Spleen (tissue), 11 donors: Measurements from ENCODE around the gene NPEPL1. TPM values are rescaled to one million over a fixed set of nuclear protein-coding genes. Genes with fewer than 3 reads are reported as not detected.

ENCODE experiments used
- DNase-seq: peaks from one replicate; pipeline ENCODE4 v3.0.0-alpha.2; 2020
- H3K27ac ChIP-seq, 8 donors: fragments of 200-600 bp; sonication (generic) in 7 of 8; 1 replicate in 4 of 8; 2 replicates in 4 of 8; pipeline versions ENCODE4 v1.5.0 to v1.8.0; 2016 to 2021; ENCODE audit warnings: inconsistent platforms in 4 of 8, mild to moderate bottlenecking in 4 of 8, moderate library complexity in 1 of 8
- H3K27me3 ChIP-seq, 7 donors: fragments of 200-600 bp; sonication (generic) in 6 of 7; replicated peaks in 1 of 7; 1 replicate in 4 of 7; 2 replicates in 3 of 7; pipeline versions ENCODE4 v1.5.0 to v1.8.0; 2016 to 2021; ENCODE audit warnings: inconsistent platforms in 3 of 7, mild to moderate bottlenecking in 1 of 7
- H3K36me3 ChIP-seq, 6 donors: fragments of 200-600 bp; sonication (generic) in 5 of 6; 1 replicate in 4 of 6; 2 replicates in 2 of 6; pipeline versions ENCODE4 v1.5.0 to v1.8.0; 2016 to 2021; ENCODE audit warnings: inconsistent platforms in 2 of 6
- H3K4me1 ChIP-seq, 6 donors: fragments of 200-600 bp; sonication (generic) in 5 of 6; 1 replicate in 3 of 6; 2 replicates in 3 of 6; pipeline versions ENCODE4 v1.5.0 to v1.8.0; 2016 to 2021; ENCODE audit warnings: inconsistent platforms in 3 of 6
- H3K4me3 ChIP-seq, 8 donors: fragments of 200-600 bp; sonication (generic) in 7 of 8; 1 replicate in 4 of 8; 2 replicates in 4 of 8; pipeline versions ENCODE4 v1.5.0 to v1.8.0; 2016 to 2021; ENCODE audit warnings: inconsistent platforms in 4 of 8, mild to moderate bottlenecking in 4 of 8, moderate library complexity in 2 of 8
- H3K9me3 ChIP-seq, 8 donors: fragments of 200-600 bp; sonication (generic) in 7 of 8; 1 replicate in 4 of 8; 2 replicates in 4 of 8; pipeline versions ENCODE4 v1.5.0 to v1.8.0; 2016 to 2021; ENCODE audit warnings: inconsistent platforms in 4 of 8
- POLR2A ChIP-seq, 3 donors: fragments of 450-650 bp; IDR thresholded peaks; one replicate each; pipeline ENCODE4 v1.5.1; 2017; ENCODE audit warnings: antibody characterized with exemption in 3 of 3, mild to moderate bottlenecking in 1 of 3
- POLR2AphosphoS5 ChIP-seq, 3 donors: sonication (generic); formaldehyde crosslinking; IDR thresholded peaks; one replicate each; pipeline ENCODE4 v1.5.1; 2017; ENCODE audit warnings: antibody characterized with exemption in 3 of 3
- WGBS, 5 donors: extraction: QIAGEN DNeasy Blood & Tissue Kit in 3 of 5; methylation state at CpG; one replicate each; pipeline versions ENCODE4 v1.1.5 to v1.1.7; 2013 to 2018; 5-methylcytosine and 5-hydroxymethylcytosine counted together
- intact Hi-C: fragments of 100-400 bp; cut with DNase I; formaldehyde crosslinking; loops from one replicate; pipeline ENCODE4 v1.15.0; 2023; ENCODE audit warnings: low total_unique reads
- polyA plus RNA-seq, 3 donors: library from polyadenylated mRNA; stranded (reverse); fragments of 200-250 nt; gene quantifications; one replicate each; pipeline ENCODE4 v1.2.1, GENCODE V29; 2013
- total RNA-seq, 7 donors: library from RNA; depleted of rRNA in 3 of 7; stranded (reverse); fragments of >200 nt in 3 of 7; fragmentation: NEBNext Ultra II Directional in 4 of 7; extraction: Animal tissue kit (Norgen Biotek cat#: 25700) in 4 of 7; gene quantifications; one replicate each; pipeline versions ENCODE4 v1.1.0 to v1.2.1, GENCODE V29; 2016 to 2021
- TF ChIP-seq, protein P1 (sequence below), 11 experiments: fragments of 200-600 bp in 7 of 11; fragments of 450-650 bp in 4 of 11; sonication (generic) in 4 of 11; IDR thresholded peaks in 8 of 11; conservative IDR thresholded peaks in 3 of 11; 1 replicate in 7 of 11; 2 replicates in 4 of 11; pipeline versions ENCODE4 v1.4.0 to v1.8.0; 2016 to 2021; ENCODE audit warnings: antibody characterized with exemption in 11 of 11, inconsistent platforms in 4 of 11, mild to moderate bottlenecking in 1 of 11
- donor health status: healthy with polysubstance abuse.
- donor health status: DM: no; HTN: no; CAD: no; lungs with moderate emphysema.
- donor health status: DM: no; HTN: no; CAD: no.
- donor health status: Bipolar disorder and iron deficiency.
- donor health status: healthy.
- donor health status: DM: no; HTN: no; CAD: no.
- donor health status: DM: yes; HTN: yes; CAD: no.

NPEPL1 gene
- total and polyA plus RNA-seq, 10 donors, result 19.3 to 61.7 (median 56.2) TPM

- Histone ChIP-seq H3K4me1 (peaks cover 0 to 93% (median 53%) of the 10 kb centered on the region in 6 donors), H3K27ac (peak overlapping the region; percentile 4 to 80 (median 54)), H3K27me3 (no peaks in the 10 kb centered on the region), H3K9me3 (no peaks in the 10 kb centered on the region), H3K36me3 (peaks cover 0 to 63% (median 10%) of the 10 kb centered on the region in 6 donors), H3K4me3 (peak overlapping the region in 1 of 8 donors; percentile 3)
- no peak for TF ChIP-seq POLR2A (IDR thresholded peaks at IDR 0.05)
- TF ChIP-seq, protein P1, sequence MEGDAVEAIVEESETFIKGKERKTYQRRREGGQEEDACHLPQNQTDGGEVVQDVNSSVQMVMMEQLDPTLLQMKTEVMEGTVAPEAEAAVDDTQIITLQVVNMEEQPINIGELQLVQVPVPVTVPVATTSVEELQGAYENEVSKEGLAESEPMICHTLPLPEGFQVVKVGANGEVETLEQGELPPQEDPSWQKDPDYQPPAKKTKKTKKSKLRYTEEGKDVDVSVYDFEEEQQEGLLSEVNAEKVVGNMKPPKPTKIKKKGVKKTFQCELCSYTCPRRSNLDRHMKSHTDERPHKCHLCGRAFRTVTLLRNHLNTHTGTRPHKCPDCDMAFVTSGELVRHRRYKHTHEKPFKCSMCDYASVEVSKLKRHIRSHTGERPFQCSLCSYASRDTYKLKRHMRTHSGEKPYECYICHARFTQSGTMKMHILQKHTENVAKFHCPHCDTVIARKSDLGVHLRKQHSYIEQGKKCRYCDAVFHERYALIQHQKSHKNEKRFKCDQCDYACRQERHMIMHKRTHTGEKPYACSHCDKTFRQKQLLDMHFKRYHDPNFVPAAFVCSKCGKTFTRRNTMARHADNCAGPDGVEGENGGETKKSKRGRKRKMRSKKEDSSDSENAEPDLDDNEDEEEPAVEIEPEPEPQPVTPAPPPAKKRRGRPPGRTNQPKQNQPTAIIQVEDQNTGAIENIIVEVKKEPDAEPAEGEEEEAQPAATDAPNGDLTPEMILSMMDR (IDR thresholded peaks at IDR 0.05 in 8 of 11, conservative IDR thresholded peaks at IDR 0.05 in 3 of 11), result no peak
- WGBS, 5 donors, result 72 to 85% (median 77%) methylated on average over 12 of the region's 12 CpGs
- DNase-seq, result no peak
- intact Hi-C loops, result no loop called here
Measured at GRCh38 chr20:58661598-58662473, 30.8 kb upstream of the NPEPL1 start.

DNA sequence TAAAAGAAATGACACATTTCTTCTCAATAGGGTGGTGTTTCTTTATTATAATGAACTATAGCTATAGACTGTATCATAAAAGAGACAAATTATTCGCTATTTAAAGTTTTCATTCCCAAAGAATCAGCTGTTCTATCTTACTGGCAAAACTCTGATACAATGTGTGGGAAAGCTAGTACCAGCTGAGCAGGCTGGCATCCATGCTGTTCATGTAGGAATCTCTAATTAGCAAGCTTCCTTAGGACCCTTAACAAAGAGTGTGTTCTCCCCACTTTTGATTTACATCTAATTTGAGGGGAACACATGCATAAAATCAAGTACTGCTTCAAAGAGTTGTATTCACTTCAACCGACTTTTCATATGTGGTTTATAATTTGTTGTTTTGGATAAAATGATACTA, 28.3 kb upstream of the NPEPL1 start:
- Histone ChIP-seq H3K4me1 (peaks cover 0 to 71% (median 30%) of the 10 kb centered on the region in 6 donors), H3K9me3 (no peaks in the 10 kb centered on the region), H3K36me3 (peaks cover 3 to 84% (median 29%) of the 10 kb centered on the region in 6 donors), H3K4me3 (no peak overlapping the region), H3K27ac (no peak overlapping the region), H3K27me3 (no peaks in the 10 kb centered on the region)
- TF ChIP-seq POLR2A (IDR thresholded peaks at IDR 0.05) (no peak), POLR2AphosphoS5 (IDR thresholded peaks at IDR 0.05) (no peak)
- TF ChIP-seq, protein P1 (IDR thresholded peaks at IDR 0.05 in 8 of 11, conservative IDR thresholded peaks at IDR 0.05 in 3 of 11), result no peak
- intact Hi-C loops, result no loop called here
- DNase-seq, result no peak
- 92 to 95% (median 94%) methylated on average over 2 of the region's 2 CpGs for WGBS, 5 donors

DNA sequence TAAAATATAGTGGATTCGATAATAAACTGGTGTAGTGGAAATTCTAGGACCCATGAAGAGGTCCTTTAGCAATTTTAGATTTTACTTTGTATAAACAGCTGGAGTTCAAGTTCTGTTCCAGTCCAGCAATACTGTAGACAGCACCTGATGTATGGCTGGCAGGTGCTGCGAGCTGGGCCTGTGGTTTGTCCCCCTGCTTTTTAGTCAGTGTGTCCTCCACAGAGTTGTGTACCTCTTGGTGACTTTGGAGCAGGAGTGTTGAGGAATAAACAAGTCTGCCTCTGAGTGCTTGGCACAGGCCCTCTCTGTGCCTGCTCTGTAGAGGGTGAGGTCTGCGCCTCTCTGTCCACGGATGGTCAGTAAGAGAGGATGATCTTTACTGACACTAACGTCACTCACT, 27.7 kb upstream of the NPEPL1 start:
- DNase-seq, result no peak
- Histone ChIP-seq H3K9me3 (no peaks in the 10 kb centered on the region), H3K27ac (no peak overlapping the region), H3K4me3 (no peak overlapping the region), H3K36me3 (peaks cover 3 to 90% (median 33%) of the 10 kb centered on the region in 6 donors), H3K27me3 (no peaks in the 10 kb centered on the region), H3K4me1 (peaks cover 0 to 71% (median 28%) of the 10 kb centered on the region in 6 donors)
- TF ChIP-seq POLR2AphosphoS5 (IDR thresholded peaks at IDR 0.05) (no peak), POLR2A (IDR thresholded peaks at IDR 0.05) (no peak)
- TF ChIP-seq, protein P1 (IDR thresholded peaks at IDR 0.05 in 8 of 11, conservative IDR thresholded peaks at IDR 0.05 in 3 of 11), result no peak
- intact Hi-C loops, result no loop called here
- WGBS, 5 donors, result 83 to 97% (median 93%) methylated on average over 5 of the region's 5 CpGs

DNA sequence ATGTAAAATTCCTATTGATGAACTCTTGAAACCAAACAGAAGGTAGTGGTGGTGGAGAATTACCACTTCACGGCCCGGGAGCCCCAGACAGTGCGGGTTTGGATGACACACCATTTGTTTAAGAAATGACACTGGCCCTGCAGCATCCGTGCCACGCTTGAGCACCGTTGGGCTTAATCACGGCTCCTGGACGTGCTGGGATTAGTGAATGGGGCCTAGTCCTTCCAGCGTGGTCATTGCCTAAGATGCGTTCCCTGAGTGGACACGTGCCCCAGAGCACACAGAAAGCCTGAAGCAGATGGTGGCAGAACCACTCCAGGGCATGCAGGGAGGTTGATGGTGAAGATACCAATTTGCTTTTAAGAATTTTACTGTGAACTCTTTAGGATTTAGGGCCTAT, 27.0 kb upstream of the NPEPL1 start:
- no peak for DNase-seq
- Histone ChIP-seq H3K4me1 (peaks cover 0 to 67% (median 23%) of the 10 kb centered on the region in 6 donors), H3K27ac (no peak overlapping the region), H3K9me3 (no peaks in the 10 kb centered on the region), H3K27me3 (no peaks in the 10 kb centered on the region), H3K36me3 (peaks cover 3 to 97% (median 38%) of the 10 kb centered on the region in 6 donors), H3K4me3 (no peak overlapping the region)
- TF ChIP-seq POLR2A (IDR thresholded peaks at IDR 0.05) (no peak), POLR2AphosphoS5 (IDR thresholded peaks at IDR 0.05) (no peak)
- TF ChIP-seq, protein P1 (IDR thresholded peaks at IDR 0.05 in 8 of 11, conservative IDR thresholded peaks at IDR 0.05 in 3 of 11), result no peak
- intact Hi-C loops, result no loop called here
- WGBS, 5 donors, result 83 to 93% (median 86%) methylated on average over 11 of the region's 11 CpGs
